NCI-H446 (cell line): ENCODE results near the gene ILF2.
A peak's percentile ranks its signal among the peaks of the same experiment; 100 is the strongest.
"Not testable (repeated sequence)": the region's sequence is repeated elsewhere in the genome, so short reads cannot be mapped to it uniquely, and the experiment has no call there.

Source experiments
- DNase-seq, 2 experiments: peaks; one replicate each; lab custom pipeline; 2025; lab: John Stamatoyannopoulos, UW

The ILF2 gene

GRCh38 chr1:153670859-153671627 is at the start of gene ILF2:
Gene ILF2, minus strand, starts transcription at chr1:153670993. Its CDS starts 71 bp downstream, at chr1:153670922.
- DNase-seq, result peak; percentile 97 to 99

DNA sequence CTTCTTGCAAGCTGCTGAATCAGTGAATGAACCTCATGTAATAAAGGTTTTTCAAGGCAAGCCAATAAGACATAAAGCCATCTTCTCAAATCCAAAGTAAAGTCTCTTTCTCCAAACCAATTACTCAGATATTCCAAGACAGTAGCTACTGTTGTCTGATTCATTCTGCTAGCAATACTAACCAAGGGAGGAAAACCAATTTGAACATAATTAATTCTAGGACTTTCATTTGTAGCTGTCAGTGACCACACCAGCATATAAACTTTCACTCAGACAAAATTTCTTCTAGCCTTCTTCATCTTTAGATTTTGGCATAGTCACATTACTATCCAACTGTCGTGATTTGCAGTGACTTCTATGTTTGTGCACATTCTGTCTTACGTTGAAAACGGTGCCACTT is 46.5 kb upstream of the ILF2 start:
- DNase-seq, result no peak

DNA sequence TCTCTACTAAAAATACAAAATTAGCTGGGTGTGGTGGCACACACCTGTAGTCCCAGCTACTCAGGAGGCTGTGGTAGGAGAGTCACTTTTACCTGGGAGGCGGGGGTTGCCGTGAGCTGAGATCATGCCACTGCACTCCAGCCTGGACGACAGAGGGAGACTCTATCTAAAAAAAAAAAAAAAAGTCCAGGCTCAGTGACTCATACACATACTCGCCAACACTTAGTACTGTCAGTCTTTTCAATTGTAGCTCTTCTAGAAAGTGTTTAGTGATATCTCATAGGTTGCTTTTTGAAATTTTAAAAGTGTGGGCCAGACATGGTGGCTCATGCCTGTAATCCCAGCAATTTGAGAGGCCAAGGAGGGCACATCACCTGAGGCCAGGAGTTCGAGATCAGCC is 45.4 kb upstream of the ILF2 start:
- not testable (repeated sequence) for DNase-seq

DNA sequence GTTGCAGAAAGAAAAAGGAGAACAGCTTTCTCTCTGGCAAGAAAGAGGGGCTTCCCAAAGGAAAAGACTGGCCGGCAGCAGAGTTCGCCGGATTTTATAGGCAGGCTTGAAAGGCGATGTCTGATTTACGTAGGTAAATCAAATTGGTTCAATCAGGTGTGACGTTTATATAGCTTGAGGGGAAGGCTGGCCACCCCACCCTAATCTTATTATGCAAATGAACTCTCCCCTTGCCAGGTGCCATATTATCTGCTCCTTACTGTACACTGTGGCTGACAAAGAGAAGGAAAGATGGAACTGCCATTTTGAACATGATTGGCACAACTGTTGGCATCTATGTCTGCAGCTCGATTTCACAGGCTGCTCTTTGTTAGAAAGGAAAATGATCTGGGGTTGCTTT is 40.2 kb upstream of the ILF2 start:
- no peak for DNase-seq

- DNase-seq, result no peak
Observed at GRCh38 chr1:153705484-153705883, 34.7 kb upstream of the ILF2 start.

- DNase-seq, result no peak
Observed at GRCh38 chr1:153699768-153700167, 29.0 kb upstream of the ILF2 start.

DNA sequence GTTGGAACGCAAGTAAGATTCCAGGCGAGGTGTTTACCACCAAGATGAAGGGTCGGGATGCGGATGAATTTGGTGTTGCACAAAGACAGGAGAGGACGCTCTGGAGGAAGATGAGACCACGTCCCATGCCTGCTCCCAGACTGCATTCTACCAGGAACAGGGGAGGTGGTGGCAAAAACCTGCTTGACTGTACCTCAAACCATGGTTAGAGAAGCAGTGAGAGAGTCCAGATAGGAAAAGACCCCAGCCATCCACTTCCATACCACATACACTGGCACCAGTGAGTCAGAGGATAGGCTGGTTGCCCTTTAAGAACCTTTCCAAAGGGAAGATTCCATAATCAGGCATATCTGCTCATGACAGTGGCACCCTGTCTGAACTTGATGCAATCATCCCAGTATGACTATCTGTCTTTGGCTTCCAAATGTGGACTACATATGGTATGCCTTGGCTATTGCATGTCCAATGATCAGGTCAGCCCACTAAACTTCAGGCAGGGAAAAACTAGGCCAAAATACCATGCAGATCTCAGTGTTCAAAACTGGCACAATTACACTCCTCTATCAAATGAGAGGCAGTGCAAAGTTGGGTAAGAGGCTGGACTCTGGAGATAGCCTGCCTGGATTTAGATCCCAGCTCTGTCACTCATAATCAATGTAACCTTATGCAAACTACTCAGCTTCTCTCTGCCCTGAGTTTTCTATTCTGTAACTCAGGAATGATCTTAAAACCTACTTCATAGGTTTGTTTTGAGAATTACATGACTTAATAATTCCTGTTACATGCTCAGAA is 28.3 kb upstream of the ILF2 start:
- no peak for DNase-seq

DNA sequence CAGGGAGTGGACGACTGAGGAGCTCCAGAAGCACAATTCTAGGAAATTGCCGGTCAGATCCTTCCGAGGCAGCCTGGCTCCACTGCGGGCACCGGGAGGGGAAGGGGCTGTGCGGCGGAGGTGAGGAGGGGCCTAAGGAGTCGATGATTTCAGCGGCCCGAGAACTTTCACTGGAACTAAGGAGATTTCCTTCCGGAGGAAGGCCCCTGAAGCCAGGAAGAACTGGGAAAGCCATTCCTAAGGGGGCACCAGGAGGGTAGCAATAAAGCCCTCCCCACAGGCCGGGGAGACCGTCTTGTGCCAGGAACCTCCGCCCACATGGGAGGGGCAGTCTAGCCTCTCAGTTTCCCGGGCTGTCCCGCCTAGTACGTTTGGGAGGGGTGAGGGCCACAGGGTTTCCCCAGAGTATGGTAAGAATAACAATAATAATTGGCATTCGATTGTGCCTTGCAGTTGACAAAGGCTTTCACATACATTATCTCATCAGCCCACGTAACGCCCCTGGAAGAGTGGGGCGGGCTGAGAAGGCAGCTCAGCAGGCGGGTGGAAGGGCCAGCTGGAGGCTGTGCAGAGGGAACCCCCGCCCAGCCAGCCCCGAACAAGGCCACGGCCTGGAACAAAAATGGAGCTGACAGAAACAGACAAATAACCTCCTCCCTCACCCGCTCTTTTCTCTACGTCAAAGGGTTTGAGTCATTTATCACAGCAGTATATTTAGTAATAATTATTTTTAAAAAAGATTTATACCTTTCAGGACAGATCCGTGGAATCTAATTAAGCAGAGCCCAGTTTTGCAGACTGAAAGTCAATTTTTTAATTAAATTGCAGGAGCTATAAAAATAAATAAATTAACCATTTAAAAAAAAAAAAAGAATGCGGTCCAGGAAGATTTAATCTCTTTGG is 27.5 kb upstream of the ILF2 start:
- no peak for DNase-seq

DNA sequence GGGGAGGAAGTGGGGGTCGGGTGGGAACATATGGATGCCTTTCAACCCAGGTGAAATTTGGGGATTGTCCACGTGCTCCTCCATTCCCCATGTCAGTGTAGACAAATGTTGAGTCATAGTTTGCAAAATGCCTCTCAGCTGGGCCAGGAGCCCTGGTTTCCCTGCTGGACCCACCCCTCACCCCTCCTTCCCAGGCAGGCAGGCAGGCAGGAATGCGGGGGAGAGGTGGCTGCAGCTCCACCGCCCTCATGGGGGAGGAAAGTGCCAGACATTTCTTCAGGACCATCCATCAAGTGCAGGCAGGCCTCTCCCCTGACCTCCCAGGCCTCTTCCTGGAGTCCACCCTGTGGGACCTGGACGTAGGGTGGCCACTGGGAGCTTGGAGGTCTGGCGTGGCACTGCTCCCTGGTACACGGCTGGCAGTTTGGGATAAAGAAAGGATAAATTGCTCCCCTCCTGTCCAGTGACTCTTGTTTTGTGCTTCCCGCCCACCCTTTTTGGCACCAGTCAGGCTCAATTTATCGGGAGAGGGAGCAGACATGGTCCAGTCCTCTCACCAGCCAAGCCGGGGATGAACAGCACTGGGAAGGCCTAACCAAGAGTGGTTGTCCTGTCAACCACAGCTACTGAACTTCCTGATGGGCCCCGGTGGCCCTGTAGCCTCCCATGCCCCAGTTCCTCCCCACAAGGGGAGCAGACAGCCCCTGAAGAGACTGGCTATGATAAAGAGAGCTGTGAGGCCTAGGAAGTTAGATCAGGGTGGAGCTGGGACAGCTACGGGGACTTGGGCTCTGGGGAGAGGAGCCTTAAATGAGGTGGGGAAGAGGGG is 26.6 kb upstream of the ILF2 start:
- DNase-seq, result no peak

- no peak for DNase-seq
Observed at GRCh38 chr1:153696741-153697140, 25.9 kb upstream of the ILF2 start.

DNA sequence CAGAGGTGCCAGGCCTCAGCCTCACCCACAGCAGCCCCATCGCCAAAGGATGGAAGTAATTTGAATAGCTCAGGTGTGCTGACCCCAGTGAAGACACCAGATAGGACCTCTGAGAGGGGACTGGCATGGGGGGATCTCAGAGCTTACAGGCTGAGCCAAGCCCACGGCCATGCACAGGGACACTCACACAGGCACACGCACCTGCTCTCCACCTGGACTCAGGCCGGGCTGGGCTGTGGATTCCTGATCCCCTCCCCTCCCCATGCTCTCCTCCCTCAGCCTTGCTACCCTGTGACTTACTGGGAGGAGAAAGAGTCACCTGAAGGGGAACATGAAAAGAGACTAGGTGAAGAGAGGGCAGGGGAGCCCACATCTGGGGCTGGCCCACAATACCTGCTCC is 22.7 kb upstream of the ILF2 start:
- DNase-seq, result no peak

- no peak for DNase-seq
Observed at GRCh38 chr1:153688736-153689328, 18.0 kb upstream of the ILF2 start.

- no peak for DNase-seq
Observed at GRCh38 chr1:153688276-153688675, 17.5 kb upstream of the ILF2 start.

- no peak for DNase-seq
Observed at GRCh38 chr1:153687346-153688125, 16.7 kb upstream of the ILF2 start.

GRCh38 chr1:153685544-153686340 is 14.9 kb upstream of the ILF2 start:
- DNase-seq, result no peak

GRCh38 chr1:153684892-153685291 is 14.1 kb upstream of the ILF2 start:
- DNase-seq, result no peak

- DNase-seq, result no peak
Observed at GRCh38 chr1:153683854-153684253, 13.1 kb upstream of the ILF2 start.

GRCh38 chr1:153682730-153683129 is 11.9 kb upstream of the ILF2 start:
- no peak for DNase-seq

DNA sequence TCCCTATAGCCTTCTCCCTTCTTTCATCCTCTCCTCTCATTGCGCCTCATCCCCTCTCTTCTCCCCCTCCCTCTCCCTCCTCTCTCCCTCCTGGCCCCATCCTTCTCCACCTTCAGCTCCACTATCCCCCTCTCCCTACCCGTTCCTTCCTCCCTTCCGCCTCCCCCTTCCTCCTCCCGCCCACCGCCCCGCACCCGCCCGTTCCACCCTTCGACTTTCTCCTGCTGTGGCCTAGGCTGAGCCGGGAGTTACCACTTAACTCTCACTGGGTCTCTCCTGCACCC is 9.3 kb upstream of the ILF2 start:
- DNase-seq, result no peak
